SHP77 (cell line): Measurements from ENCODE around the gene WNT10A.
"Not testable (repeated sequence)": the region's sequence is repeated elsewhere in the genome, so short reads cannot be mapped to it uniquely, and the experiment has no call there.

Experiments
- DNase-seq, 2 experiments: peaks; one replicate each; lab custom pipeline; 2025; lab: John Stamatoyannopoulos, UW

The WNT10A gene

DNA sequence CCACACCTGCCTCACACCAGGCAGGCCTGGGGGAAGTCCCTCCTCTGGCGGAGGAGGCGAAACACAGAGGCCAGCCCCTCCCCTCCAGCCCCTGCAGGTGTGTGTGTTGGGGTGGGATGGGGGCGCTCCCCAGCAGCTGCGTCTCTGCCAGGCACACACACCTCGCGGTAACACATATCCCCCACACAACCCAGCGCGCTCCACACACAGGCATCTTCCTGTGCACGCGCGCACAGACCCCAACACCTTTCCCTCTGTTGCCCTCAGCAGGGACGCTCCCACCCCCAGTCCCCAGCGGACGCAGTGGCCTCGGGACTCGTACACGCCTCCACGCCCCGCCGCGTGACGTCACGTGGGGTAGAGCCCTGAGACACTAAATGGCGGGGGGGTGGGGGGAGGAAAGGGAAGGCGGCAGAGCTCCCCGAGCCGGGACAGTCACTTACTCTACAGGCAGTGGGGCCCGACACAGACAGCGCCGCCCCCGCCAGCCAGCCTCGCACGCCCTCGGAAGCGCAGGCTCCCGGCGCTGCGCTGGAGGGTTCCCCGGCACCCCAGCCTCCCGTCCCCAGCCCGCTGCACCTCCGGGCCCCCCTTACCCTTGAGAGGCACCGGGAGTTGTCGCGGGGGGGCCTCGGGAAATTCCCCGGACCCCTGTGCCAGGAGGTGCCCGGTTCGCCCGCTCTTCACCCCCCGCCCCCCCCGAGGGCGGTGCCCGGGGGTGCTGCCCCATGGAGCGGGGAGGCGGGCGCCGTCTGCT, at the start of gene WNT10A:
Gene WNT10A (plus strand): TSS at position 751 of the 757 bp plus-strand sequence. CDS start 144 bp downstream, outside the sequence.
- DNase-seq: peak in 1 of 2 experiments; percentile 53

DNA sequence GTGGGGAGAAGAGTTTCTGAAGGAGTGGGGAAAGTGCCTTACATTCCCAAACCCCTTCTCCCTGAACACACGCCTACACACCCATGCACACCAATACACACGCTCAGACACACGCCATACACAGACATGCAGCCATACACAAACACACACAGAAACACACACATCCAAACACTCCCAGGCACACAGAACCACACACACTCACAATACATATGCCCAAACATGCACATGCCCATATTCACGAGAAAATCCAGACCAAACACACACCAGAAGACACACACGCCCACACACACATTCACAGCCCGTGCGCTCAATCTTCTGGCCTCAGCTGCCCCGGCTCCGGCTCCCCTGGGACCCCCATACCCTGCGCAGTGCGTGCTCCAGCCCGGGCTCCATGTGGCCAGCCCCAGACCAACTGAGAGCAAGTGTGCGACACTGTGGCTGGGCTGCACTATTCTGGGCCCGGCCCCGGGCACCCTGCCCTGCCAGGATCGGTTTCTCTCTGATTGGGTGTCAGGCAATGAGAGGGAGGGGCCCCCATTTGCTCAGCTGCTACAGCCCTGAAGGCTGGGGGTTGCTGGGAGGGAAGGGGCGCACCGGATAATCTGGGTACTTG, 49.2 kb upstream of the WNT10A start, which contains the start of gene PRKAG3:
Gene PRKAG3 (minus strand): TSS at position 426 of the 613 bp plus-strand sequence.
- DNase-seq: no peak

DNA sequence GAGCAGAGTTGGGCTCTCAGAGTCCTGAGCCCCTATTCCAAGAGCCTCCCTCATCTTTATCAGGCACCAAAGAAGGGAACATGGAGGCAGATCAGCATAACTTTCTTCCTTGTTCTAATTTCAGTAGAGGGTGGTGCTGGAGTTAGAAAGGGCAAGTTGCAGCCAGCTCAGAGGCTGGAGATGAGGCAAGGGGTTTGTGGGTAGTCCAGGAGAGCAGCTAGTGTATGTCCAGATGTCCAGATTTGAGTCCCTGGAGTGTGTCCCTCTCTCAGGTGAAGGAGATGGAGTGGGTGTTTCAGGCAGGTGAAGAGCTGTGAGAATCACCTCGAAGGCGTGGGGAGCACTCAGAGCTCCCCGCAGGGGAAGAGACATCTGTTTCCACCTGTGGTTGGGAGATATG, 48.6 kb upstream of the WNT10A start:
- DNase-seq: no peak

DNA sequence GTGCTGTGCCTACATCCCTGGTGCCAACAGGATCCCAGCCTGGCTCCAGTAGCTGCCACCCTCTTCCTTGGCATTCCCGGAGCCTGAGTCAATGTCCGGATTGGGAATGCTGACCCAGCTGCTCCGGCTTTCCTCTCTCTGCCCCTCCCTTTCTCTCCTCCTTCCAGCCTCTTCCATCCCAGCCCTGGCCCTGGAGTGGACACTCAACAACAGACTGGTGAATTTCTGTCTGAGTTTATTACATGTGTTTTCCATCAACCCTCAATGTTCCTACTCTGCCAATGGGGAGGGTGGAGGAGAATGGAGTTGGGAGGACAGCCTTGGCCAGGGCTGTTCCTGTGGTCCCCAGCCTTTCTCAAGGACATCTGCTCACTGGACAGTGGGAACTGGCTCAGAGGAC, 48.1 kb upstream of the WNT10A start:
- DNase-seq: no peak

DNA sequence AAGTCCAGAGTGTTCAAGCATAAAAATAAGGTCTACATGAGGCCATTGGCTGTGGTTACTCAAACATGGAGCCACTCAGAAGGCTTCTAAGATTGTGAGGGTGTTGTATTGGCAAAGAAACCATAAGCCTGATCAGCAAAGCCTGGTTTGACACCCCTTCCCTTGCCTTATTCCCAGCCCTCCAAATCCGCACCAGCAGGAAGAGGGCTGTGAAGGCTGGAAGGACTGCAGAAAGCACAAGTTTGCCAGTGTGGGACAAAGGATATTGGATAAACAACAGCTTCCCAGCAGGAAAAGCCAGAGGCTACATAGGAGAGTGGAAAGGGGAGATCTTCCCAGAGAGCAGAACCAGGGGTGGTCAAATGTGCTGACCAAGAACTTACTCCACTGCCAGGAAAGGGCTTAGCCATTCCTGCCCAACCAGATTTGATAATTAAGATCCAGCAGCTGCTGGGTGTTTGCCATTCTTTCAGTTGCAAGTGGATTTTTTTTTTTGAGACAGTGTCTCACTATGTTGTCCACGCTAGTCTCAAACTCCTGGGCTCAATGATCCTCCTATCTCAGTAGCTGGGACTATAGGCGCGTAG, 47.5 kb upstream of the WNT10A start:
- DNase-seq: no peak

DNA sequence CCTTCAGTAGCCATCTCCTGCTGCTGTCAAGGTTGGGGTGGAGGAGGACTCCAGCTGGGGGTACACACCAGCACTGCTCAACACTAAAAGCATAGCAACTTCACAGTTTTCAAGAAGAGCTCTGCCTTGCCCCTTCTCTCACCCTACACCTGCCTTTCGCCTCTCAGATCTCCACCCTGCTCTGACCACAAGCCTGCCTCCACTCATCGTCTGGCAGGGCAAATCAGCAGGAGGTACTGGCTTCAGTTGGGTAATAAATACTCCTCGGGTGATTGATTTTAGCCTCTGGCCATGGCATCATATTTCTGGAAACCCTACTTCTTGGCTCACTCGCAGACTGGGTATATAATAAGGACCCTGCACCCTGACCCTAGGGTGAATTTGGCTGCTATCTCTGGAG, 46.0 kb upstream of the WNT10A start:
- no peak for DNase-seq

DNA sequence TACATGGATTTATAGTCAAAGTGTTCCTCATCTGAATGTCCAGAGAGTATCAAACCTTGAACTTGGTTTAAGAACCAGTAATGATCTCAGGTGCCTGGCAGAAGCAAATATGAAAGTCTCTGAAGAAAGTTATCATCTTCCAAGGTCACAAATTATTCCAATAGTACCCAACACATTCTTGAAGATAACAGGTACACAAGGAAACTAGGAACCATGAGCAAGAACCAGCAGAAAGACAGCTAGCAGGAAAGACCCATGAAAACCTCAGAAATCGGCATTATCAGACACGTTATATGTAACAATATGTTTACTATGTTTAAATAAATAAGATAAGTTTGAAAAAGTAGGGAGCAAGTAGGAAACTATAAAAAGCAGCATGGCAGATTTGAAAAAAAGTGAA, 43.2 kb upstream of the WNT10A start:
- DNase-seq: no peak

DNA sequence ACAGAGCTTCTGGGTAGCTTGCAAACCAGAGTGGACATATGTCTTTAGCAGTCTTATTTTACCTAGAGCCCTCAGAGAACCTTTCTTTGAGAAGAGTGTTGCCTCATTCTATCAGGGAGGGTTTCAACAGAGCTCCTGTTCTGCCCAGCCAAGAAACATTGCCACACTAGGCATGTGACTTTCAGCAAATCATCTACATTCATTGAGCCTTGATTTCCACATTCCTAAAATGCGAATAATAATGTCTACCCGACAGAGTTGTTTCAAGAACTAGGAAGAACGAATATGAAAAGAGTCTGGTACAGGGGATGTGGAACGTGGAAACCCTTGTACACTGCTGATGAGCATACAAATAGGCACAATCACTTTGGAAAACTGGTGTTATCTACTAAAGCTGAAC, 41.2 kb upstream of the WNT10A start:
- no peak for DNase-seq

DNA sequence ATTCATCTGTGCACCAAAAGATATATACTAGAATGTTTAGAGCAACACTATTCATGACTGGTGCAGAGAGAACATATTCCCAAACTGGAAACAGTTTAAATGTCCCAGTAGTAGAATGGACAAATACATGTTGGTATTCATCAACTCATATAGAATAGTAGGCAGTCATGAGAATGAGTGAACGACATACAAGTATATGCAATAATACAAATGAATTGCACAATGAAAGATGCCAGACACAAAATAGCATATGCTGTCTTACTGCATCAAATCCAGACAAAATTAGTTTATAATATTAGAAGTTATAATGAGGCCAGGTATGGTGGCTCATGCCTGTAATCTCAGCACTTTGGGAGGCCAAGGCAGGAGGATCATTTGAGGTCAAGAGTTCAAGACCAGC, 40.8 kb upstream of the WNT10A start:
- no peak for DNase-seq

DNA sequence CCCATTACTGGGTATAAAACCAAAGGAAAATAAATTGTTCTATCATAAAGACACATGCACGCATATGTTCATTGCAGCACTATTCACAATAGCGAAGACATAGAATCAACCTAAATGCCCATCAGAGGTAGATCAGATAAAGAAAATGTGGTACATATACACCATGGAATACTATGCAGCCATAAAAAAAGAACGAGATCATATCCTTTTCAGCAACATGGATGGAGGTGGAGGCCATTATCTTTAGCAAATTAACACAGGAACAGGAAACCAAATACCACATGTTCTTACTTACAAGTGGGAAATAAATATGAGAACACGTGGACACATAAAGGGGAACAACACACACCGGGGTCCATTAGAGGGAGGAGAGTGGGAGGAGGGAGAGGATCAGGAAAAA, 36.3 kb upstream of the WNT10A start:
- DNase-seq: not testable (repeated sequence)

DNA sequence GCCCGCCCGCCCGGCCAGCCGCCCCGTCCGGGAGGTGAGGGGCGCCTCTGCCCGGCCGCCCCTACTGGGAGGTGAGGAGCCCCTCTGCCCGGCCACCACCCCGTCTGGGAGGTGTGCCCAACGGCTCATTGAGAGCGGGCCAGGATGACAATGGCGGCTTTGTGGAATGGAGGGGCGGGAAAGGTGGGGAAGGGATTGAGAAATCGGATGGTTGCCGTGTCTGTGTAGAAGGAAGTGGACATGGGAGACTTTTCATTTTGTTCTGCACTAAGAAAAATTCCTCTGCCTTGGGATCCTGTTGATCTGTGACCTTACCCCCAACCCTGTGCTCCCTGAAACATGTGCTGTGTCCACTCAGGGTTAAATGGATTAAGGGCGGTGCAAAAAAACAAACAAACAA, 33.7 kb upstream of the WNT10A start:
- not testable (repeated sequence) for DNase-seq

DNA sequence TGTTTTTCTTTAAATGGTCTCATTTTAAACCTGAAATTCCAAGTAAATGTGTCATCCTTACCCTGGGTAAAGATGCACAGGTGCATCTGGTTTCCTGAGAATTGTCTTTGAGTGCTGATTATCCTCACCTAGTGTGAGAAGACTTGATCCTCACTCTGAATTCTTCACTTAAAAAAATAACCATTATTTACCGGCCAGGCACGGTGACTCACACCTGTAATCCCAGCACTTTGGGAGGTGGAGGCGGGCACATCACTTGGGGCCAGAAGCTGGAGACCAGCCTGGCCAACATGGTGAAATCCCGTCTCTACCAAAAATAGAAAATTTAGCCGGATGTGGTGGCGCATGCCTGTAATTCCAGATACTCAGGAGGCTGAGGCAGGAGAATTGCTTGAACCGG, 30.9 kb upstream of the WNT10A start:
- no peak for DNase-seq

DNA sequence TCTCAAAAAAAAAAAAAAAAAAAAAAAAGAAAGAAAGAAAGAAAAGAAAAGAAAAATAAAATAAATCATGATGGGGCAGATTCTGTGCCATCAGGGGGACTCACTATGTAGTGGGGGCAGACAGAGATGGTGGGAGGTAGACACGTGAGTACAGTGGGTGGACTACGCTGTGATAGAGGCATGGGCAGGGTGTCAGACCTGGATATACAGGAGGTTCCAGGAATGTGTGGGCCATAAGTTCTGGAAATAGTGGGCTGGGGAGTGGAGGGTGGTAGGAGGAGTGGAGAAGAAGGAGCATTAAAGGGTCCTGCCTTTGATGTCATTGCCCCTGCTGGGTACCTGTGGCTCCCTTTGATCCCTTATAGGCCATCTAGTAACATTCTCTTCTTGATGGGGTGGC, 29.9 kb upstream of the WNT10A start:
- no peak for DNase-seq

DNA sequence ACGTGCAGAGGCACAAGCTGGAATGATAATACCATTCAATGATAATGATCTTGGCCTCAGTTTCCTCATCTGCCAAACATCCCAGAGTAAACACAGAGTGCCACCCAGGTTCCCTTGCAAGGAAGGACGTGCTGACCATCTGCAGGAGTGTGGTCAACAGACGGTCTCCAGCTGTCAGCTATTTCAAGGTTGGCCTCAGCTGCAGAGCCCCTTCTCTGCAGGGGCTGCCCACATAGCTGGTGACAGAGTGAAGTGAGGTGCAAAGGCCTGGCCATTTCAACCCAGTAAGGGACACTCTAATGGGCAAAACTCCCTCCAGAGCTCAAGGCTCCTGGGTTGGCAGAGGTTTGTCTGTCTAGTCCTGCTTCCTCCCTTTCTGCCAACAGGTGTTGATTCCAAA, 29.4 kb upstream of the WNT10A start:
- DNase-seq: no peak

DNA sequence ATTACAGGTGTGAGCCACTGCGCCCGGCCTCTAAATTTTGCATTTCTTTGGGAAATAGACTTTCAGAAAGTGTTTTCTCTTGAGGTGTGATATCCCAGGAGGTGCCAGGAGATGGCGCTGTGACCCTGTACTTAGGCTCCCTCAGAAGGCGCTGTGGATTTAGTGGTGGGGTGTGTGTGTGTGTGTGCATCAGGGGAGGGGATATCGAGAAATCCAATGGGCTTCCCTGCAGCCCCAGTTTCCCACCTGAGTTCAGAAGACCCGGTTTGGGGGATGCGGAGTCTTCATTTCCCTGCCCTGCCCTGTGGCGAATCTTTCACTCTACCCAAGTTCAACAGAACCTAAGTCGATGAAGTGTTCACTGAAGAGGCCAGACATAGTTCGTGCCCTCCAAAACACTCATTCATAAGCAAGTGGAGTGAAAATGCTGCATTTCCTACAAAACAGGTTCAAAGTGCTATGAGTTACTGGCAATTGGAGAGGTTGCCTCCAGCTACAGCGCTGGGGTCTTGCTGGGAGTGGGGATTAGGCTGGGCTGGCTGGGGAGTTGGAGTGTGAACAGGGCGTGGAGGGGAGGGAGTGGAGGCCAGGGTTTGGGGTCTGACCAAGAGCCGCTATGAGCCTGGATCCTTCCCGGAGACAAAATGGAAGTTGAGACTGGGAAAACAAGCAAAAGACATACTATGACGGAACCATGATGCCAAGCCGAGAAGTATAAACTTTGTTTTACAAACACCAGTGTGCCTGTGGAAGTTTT, 27.6 kb upstream of the WNT10A start:
- DNase-seq: peak; percentile 40 to 52

DNA sequence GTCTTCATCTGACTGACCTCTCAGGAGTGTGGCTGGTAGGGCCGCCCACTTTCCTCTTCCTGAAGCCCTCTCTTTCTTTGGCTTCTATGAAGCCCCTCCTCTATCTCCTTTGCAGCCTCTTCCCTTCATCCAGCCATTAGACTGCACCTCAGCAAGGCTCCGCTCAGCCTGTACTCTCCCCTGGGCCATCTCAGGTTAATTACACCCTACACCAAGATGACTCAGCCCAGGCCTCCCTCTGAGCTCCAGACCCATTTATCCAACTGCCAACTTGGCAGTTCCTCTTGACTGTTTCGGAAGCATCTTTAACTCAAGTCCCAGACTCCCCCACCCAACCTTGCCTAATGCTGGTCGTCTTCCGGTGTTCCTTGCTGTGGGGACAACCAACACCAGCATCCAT, 26.9 kb upstream of the WNT10A start:
- no peak for DNase-seq

DNA sequence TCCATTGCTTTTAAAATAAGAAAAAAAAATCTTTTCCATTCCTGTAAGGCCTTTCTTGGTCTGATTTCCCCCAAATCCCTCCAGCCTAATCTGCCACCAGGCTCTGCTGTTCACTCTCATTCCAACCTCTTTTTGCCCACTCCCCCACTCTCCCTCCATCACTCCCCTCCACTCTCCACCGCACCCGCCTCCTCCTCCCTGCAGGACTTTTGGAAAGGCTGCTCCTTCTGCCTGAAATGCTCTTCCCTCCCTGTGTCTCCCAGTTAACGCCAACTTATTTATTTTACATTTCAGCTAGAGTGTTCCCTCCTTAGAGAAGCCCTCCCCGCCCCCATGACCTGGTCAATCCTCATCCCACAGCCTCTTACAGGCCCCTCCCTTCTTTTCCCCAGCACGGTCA, 25.8 kb upstream of the WNT10A start:
- no peak for DNase-seq

DNA sequence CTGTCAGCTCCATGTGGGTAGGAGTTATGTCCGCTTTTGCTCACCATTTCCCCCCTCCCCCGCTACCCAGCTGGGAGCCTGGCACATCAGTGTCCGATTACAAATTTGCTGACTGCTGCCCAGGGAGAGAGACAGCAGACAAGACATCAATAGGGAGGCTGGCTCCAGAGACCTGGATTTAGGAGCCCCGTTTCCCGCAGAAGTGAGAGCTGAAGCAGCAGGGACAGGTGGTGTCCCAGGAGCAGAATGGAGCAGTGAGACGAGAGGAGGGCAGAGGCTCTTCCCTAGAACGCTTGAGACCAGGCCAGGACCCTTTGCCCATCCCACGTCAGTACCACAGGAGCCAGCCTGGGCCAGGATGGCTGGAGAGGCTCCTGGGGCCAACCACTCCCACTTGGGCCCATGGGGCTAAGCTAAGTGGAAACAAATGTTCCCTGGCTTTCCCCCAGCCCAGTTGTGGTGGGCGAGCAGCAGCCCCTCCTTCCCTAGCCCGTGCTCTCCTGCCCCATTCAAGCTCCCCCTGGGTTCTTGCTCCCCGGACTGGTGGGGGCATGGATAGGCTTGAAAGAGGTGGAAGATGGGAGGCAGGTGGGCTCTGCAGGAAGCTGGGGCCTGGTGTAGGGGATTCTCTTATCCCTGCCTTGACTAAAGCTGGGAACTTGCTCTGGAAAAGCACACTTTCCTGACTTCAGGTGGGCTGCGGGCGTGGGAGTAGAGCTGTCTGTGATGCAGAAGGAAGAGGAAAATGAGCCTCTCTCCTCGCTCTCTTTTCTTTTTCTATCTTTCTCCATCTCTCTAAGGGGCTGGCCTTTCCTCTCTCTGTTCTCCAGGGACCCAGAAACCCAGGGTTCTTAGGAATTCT, 25.1 kb upstream of the WNT10A start:
- no peak for DNase-seq

DNA sequence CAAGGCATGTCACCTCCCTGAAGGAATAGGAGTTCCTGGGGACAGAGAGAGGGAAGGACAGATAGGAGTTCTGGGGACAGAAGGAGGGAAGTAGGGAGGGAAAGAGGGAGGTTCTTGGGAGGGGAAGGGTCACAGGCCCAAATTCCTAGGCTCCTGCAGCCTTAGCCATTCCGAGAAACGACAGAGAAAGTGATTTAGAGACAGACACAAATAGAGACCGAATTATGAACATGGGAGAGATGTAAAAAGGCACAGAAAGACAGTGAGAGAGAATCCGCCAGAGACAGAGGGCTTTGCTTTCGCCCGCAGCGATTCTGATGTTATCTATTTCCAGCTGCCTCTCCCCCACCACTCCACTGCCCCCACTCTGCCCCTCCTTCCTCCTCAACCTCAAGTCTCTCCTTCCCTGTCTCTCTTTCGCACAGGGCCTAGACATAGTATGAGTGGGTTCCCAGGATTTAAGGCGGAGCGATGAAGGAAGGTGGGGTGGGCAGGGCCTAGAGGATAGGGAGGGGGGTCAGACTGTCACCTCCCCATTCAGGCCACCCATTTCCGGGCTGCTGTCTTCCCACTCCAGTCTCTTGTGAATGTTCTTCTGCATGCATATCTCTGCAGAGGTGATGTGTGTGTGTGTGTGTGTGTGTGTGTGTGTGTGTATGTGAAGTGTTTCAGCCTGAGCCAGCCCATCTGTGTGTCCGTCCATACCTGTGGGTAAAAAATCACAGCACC, 24.3 kb upstream of the WNT10A start:
- DNase-seq: no peak

DNA sequence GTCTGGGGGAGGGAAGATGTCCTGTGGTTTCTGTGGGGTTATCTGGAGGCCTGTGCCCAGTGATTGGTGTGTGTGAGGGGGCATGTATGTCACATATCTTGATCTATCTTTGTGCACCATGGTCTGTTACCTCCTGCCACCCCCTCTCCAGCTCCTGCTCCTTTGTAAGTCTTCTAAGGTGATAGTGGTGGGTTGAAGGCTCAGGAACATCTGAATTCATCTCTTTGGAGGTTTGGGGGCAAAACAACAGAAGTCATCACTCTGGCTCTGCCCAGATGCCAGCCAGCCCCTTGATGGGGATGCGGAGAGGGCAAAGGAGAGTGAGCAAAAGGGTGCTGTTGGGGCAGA, 23.8 kb upstream of the WNT10A start:
- DNase-seq: no peak
